ENCODE data around the gene GYS1. TPM values are rescaled to one million over a fixed set of nuclear protein-coding genes. Genes with fewer than 3 reads are reported as not detected.

The GYS1 gene
- total and polyA plus RNA-seq, 10 of the 15 experiments (the other 5 are each of a cell fraction or from before 2014, with no cell fraction given), result 3.7 to 62.0 (median 37.3) TPM

GRCh38 chr19:48963371-48964204 is 29.5 kb downstream of the GYS1 start (continued):
- TF ChIP-seq SMAD1 (IDR thresholded peaks at IDR 0.05; ENCODE audit: low read depth, partially characterized antibody) (peak; percentile 65), ZZZ3 (IDR thresholded peaks at IDR 0.05; ENCODE audit: control insufficient read depth, insufficient read length, low read depth) (no peak), PAX8 (IDR thresholded peaks at IDR 0.05) (no peak), ATF7 (IDR thresholded peaks at IDR 0.05; ENCODE audit: low read depth) (peak; percentile 96), KAT2A (conservative IDR thresholded peaks at IDR 0.05; ENCODE audit: control insufficient read depth, low read depth, low read length) (no peak), TBL1XR1 (IDR thresholded peaks at IDR 0.05; ENCODE audit: low read depth, low read length) (no peak; the same call in 1 of the 2 replicates), MEF2A (IDR thresholded peaks at IDR 0.05; ENCODE audit: insufficient read depth, low read depth, low read length) (0 out of 2 replicates have a peak, but pooled peaks have one; percentile 22), DPF2 (IDR thresholded peaks at IDR 0.05) (peak; percentile 91), TAF1 (IDR thresholded peaks at IDR 0.05; ENCODE audit: borderline replicate concordance, low read depth, low read length) (no peak), ELK1 (IDR thresholded peaks at IDR 0.05; ENCODE audit: low read depth, low read length) (no peak), NR2C1 (IDR thresholded peaks at IDR 0.05) (no peak), GABPA (IDR thresholded peaks at IDR 0.05; ENCODE audit: low read depth) (no peak), ZNF622 (IDR thresholded peaks at IDR 0.05) (no peak), CHD1 (IDR thresholded peaks at IDR 0.05; ENCODE audit: low read depth, low read length) (no peak), SMARCA5 (IDR thresholded peaks at IDR 0.05) (peak; percentile 20; the same call in 1 of the 2 replicates), CREB1 (IDR thresholded peaks at IDR 0.05; ENCODE audit: low read depth) (peak; percentile 88), CHD4 (IDR thresholded peaks at IDR 0.05) (no peak), REST (IDR thresholded peaks at IDR 0.05; ENCODE audit: low read depth, low read length) (no peak; the same call in 1 of the 2 replicates), BCL11A (IDR thresholded peaks at IDR 0.05; ENCODE audit: low read depth, low read length) (peak; percentile 69), E2F4 (IDR thresholded peaks at IDR 0.05; ENCODE audit: low read depth, low read length) (no peak; the same call in 1 of the 2 replicates), YBX1 (IDR thresholded peaks at IDR 0.05) (no peak), ETV6 (conservative IDR thresholded peaks at IDR 0.05 in 1 of 2, IDR thresholded peaks at IDR 0.05 in 1 of 2; ENCODE audit: borderline replicate concordance in 1 of 2, low read depth in 1 of 2) (no peak), BCLAF1 (IDR thresholded peaks at IDR 0.05) (no peak)

Data from GM12878 (cell line).